ENCODE results near the gene MYO1F.

The MYO1F gene

DNA sequence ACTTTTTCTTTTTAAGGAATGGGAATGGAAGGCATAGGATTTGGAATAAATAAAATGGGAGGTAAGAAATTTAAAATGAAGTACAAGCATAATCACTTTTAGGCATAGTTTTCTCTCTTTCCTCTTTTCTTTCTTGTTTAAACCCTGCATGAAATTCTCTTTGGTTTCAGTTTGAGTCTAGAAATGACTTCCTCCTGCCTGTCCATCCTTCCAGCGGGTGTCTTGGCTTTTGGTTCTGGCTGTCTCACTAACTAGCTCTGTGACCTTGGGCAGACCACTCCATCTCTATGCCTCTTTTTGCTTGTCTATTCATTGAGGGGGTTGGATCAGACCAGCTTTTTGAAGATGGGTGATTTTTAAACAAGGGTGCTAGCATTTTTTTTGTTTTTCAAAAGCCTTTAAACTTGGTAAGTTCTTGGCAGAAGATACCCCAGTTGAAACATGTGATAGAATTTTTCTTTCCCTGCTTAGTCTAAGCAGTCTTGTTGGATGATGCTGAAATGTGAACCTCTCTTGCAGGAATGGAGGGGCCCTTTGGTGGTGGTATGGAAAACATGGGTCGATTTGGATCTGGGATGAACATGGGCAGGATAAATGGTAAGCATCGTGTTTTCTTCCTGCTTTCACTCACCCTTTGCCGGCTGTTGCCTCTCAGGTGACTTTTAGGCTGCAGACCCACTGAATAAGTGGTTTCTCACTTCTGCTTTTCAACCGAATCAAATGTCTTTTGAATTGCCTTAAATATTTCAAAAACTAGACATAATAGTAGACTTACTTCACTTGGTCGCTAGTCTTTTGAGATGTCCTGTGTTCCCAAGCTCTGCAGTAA, 103.4 kb downstream of the MYO1F start:
- no peak for DNase-seq (ENCODE audit: low read depth in 1 of 2, low spot score in 1 of 2)
